Suppressor macrophage treated with lipopolysaccharide for 4 hours (primary cell): ENCODE measurements around the gene ECM2.
A peak's percentile ranks its signal among the peaks of the same experiment; 100 is the strongest.

ENCODE experiments used
- DNase-seq: peaks from one replicate; pipeline ENCODE4 v3.0.0-alpha.2; 2020

ECM2 gene

DNA sequence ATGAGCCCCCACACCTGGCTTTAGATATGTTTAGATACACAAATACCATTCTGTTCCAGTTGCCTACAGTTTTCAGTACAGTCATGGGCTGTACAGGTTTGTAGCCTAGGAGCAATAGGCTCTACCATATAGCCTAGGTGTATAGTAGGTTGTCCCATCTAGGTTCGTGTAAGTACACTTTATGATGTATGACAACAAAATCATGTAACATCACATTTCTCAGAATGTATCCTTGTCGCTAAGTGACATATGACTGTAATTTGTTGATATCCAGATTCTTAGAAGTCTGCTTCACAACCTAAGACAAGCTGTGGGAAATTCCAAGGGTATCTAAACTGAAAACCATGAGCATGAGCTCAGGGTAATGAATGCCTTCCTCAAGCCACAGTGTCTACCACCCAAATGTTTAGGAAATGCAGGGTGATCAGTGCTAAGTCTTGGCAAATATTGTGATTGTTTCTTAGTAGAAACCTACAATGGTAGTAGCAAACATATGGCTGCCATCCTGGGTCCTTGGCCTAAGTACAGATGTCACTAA lies 8.4 kb downstream of the ECM2 start:
- DNase-seq, result no peak

DNA sequence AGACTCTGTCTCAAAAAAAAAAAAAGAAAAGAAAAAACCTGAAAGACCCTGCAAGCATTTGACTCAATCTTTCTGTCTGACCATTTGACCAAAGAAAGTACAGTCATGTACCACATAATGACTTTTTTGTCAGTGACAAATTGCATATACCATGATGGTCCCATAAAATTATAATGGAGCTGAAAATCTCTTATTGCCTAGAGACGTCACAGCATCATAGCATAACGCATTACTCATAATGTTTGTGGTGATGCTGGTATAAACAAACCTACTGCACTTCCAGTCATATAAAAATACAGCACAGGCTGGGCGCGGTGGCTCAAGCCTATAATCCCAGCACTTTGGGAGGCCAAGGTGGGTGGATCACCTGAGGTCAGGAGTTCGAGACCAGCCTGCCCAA lies 10.5 kb downstream of the ECM2 start:
- no peak for DNase-seq

DNA sequence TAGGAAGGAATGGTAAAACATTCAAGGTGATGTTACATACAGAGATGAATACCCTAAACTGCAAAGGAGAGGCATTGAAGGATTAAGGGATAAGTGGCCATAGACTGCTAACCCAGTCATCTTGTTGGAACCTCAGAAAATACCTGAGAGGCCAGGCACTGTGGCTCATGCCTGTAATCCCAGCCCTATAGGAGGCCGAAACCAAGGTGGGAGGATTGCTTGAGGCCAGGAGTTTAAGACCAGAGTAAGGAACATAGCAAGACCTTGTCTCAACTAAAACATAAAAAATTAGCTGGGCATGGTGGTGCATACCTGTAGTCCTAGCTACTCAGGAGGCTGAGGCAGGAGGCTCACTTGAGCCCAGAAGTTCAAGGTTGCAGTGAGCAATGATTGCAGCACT lies 10.9 kb downstream of the ECM2 start:
- DNase-seq, result no peak

DNA sequence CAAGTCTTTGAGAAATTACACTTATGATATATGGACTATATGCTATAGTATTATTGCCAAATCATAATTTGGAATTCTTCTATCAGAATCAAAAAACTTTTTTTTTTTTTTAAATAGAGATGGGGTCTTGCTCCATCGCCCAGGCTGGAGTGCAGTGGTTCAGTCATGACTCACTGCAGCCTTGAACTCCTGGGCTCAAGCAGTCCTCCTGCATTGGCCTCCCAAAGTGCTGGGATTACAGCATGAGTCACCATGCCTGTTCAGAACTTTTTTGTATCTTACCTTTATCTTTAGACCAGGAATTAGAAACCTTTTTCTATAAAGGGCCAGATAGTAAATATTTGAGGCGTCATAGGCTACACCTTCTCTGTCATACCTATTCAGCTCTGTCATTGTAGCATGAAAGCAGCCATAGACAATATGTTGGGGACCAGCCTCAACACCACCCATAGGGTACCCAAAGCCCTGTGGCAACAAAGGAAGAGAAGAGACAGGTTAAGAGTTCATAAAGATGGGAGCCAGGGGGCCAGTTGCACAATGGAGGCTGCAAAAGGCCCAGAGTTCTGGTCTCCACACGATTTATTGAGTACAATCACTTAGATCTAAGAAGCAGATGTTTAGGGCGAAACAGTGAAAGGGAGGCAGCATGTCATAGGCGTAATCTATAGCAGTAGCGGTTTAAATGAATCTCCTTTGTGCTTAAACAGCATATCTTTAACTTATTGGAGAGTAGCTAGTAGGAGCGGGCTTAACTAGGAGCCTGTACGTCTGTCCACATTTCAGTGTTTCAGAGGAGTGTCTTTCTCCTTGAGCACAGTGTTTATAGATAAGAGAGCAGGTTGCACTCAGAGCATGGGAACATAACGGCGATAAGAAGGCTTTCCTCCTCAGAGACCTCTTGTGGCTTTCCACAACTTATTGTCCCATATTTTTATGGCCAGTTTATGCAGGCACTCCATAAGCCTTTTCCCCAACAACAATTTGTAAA lies 12.5 kb downstream of the ECM2 start:
- no peak for DNase-seq

DNA sequence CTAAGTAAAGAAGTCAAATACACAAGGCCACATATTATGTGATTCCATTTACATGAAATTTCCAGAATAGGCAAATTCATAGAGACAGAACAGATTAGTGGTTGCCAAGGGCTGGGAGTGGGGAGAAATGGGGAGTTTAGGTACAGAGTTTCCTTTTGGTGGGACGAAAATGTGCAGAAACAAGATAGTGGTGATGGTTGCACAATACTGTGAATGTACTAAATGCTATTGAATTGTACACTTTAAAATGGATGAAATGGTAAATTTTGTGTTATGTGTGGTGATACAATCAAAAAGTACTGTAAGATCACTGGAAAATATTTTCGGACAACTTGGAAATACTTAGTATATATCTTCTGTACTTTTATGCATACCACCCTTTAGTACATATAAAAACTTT lies 15.0 kb downstream of the ECM2 start:
- DNase-seq, result no peak

DNA sequence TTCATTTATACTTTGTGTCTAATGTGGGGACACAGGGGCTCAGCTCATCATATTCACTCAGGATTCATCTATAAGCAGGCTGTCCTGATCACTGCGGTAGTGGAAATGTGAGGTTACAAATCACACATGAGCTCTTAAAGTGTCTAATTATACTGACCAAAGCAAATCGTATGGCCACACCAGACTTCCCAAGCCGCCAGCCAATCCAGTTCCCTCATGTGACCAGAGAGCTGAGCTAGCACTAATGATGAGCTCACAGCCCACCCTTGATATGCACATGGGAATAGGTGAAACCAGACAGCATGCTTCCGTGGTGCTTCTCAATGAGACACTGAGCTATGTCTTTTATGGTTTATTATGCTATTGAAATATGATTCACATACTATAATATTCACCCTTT lies 17.6 kb downstream of the ECM2 start:
- DNase-seq, result no peak

DNA sequence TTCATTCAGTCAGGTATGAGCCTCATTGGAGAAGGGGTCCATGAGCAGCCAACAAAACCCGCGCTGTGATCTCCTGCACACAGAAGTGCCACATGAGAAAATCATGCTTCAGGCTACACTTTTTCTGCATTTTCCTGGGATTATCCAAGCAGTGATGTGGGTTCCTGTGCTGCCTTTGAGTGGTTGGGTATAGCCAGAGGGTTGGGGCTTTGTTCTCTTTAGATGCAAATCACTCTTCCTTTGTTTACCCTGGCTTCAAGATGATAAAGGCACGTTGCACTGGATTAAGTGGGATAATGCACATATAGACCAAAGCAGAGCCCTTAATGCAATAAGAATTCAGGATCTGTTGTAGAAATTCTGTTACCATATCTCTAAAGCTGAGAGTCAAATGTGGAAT lies 18.7 kb downstream of the ECM2 start:
- DNase-seq, result no peak

DNA sequence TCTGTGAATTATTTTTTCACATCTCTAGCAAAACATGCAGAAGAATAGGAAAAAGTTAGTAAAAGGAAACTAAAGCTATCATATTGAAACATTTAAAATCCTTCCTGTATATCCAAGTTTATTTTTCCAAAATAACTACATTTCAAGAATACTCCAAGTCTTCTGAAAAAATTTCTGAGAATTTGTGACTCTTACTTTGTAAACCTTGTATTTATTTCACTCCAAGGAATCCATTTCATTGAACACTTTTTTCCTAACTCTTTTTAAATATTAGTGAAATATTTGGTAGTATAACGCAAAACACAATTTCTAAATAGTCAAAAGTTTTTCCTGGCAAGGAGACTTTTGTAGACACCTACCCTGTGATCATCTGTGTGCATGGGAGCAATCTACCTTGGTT lies 19.3 kb downstream of the ECM2 start:
- no peak for DNase-seq

DNA sequence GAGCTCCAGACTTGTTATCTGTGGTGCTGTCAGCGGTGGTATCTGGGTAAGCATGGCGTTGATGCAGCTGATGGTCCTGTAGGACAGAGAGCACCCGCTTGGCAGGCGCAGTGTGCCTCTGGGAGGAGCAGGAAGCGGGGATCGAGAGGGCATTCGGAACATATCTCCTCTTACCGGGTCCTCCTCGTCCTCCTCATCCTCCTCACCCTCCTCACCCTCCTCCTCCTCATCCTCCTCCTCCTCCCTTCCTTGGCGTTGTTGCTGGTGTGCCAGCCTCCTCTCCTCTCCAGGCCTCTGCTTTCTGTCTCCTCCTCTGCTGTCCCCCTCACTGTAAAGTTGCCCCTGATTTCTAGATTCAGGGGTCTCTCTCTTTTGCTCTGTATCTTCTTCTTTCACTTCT lies 21.2 kb downstream of the ECM2 start:
- DNase-seq, result no peak

DNA sequence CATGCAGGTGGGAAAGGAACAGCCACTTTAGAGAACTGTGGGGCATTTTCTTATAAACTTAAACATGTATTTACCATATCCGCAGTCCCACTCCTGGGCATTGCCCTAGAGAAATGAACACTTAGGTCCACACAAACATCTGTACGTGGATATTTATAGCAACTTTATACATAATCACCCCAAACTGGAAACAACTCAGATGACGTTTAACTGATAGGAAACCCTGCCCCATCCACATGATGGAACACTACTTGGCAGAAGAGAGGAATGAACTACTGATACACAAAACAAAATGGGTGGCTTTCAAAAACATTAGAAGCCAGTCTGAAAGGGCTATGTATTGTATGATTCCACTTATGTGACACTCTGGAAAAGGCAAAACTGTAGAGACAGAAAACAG lies 22.4 kb downstream of the ECM2 start:
- DNase-seq, result no peak

DNA sequence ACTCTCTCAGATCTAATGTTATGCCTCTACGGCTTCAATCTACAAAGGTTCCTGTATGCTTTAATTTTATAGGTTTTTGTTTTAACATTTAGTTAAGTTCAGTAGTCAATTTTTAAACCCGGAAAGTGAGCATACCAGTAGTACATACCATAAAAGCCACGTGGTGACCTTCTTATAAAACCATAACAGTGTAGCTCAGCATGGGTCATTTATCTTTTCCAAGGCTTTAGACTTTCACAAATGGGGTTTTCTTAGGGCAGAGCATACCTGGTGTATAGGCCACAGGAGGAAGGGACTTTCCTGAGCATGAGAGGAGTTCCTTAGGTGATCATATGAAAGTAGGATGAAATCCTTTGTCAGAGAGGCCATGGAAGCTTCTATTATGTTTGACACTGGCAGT lies 23.2 kb downstream of the ECM2 start:
- DNase-seq, result no peak

DNA sequence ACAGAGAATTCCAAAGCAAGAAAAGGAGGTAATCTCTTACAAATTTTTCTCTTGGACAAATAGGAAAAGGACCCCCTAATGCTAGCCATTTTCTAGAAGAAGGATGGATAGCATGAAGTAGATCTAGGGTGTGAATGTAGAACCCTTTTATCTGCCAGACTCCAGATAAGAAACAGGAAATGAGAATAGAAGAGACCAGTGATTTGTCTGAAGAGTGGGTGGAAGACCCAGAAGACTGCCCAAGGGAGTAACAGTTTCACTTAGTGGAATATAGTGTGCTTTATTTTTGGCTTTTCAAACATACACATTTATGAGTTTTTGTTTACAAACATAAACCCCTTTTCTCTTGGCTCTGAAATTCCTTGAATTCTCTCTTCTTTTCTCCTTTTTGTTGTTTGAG lies 25.0 kb downstream of the ECM2 start:
- DNase-seq, result peak; percentile 18

DNA sequence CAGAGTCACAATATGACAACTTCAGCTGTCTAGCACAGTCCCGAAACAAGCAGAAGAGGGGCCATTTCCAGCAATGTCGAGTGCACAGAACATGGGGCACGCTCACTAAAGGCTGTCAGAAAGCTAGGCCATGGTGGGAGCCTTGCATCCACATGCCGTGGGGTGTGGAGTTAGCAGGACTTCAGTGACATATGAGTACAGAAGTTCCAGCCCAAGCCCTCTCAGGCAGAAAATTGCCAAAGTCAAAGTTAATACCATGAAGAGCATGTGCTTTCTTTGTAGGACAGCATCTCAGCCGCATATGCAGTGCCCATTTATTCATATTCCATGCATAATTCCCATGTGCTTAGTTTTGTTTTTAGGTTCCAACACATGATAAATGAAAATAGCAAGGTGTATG lies 26.7 kb downstream of the ECM2 start:
- no peak for DNase-seq

DNA sequence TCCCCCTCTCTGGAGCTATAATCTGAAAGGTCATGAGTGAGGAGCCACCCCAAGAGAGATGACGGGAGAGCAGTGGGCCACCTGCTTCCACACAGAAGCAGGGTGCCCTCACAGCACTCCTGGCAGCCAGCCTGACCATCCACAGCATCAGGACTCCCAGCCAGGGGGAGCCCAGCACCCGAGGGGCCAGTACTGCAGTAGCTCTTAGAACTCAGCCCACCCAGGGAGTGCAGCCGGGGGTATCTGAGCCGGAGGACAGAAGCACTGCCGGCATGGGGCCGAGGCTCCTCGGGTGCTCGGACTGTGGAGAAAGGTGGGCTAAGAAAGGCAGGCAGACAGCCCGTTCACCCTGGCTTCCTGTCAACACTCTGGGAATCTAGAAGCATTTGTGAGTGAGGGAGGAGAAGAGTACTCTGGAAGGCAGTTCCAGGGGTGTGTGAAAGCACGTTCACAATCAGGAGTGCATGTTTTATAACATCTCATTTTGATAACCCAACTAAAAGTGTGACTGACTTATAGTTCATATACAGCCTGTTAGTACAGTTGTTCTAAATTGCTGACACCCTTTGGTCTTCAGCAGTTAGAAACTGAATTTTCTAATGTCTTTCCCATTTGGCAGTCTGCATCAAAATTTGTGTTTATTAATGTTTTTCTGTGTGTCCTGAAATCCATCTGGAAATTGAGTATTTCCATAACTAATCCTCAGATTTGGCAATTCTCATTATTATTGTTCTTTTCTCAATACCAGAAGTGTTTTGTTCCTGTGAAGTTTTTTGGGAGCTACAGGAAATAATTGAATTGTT lies 27.6 kb downstream of the ECM2 start:
- no peak for DNase-seq

DNA sequence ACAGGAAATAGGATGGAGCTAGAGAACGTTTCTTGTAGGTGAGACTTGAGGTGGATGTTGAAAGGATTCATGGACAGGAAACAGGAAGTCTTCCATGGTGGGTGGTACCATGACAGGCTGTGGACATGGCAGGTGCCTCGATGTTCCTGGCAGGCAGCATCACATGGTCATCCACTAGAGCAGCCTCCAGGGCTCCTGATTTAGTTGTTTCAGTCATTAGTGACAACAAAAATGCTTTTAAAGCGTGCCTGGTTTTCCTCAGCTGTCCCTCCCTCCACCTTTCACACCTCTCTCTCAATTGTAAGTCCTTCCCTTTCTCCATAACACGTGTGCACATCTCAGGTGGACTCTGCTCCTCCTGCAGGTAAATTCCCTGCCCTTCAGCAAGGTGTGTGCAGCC lies 28.3 kb downstream of the ECM2 start:
- no peak for DNase-seq

DNA sequence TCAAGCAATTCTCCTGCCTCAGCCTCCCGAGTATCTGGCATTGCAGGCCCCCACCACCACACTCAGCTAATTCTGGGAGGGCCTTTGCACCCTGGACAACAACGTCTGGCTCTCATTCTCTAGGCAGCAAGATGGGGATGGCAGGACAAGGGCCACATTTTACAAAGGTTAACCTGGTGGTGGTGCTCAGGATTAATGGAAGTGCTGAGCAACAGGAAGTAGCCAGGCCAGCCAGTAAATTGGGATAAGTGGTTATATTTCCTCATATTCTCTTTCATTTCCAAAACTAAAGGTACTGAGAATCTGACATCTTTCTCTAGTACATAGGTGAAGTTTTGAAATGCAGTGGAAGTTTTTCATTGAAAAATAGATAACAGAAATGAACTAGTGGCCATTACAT lies 28.8 kb downstream of the ECM2 start:
- DNase-seq, result no peak

DNA sequence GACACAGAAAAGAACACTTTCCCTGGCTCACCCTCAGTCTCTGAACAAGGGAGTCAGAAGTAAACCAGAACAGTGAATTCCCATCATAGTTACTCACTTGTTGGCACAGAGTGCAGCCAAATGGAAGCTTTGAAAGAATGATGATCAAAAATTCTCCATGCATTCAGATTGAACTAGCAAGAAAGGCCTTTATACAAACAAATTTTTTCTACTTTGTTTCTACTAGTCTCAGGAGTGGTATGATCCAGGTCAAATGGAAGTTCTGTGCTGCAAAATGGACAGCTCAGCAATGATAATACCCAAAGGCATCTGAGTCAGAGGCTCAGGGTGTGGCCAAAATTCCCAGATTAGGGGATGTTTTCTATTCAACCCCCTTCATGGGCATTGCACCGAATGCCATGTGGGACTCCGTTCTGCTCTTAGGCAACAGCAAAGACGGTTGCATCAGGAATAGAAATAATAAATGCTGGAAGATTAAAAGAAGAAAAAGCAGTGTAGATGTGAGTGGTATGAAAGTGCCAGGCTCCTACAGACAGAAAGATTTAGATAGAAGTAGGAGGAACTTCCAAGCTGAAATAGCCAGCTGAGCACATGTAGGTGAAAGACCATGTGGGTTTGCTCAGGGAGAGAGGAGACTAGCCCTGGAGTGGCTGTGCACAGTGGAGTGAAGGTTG lies 29.5 kb downstream of the ECM2 start:
- peak; percentile 29 for DNase-seq

DNA sequence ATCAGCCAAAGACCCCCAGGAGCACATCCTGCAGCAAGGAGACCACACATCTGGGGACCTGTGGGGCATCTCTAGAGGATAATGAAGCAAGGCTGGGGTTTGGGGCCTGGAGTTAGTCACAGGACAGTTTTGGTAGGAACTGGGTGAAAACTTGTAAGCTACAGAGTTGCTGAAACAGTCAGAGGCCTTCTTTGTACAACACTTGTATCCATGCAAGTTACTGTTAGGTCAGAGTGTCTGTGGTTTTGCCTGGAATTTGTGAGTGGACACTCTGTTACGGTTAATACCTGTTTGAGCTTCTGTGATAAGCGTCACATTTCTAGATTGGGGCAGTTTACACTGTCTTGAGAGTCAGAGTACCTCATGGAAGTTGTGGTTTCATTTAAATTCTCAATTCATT lies 30.9 kb downstream of the ECM2 start:
- no peak for DNase-seq

DNA sequence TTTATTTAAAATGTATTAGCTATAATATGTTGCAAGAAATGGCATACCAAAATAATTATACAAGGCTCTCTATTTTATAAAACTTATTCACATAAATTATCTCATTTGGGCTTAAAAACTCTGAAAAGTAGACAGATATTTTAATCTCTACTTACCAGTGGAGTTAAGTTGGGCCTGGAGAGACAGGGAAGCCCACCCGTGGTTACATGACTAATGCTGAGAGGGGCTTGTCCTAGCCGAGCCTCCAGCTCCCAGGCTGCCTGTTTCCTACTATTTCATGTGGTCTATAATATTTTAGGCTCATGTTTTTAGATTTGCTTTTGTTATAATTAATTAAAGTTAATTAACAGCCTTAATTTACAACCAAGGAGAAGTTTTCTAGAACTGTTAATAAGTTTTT lies 32.6 kb downstream of the ECM2 start:
- DNase-seq, result no peak

DNA sequence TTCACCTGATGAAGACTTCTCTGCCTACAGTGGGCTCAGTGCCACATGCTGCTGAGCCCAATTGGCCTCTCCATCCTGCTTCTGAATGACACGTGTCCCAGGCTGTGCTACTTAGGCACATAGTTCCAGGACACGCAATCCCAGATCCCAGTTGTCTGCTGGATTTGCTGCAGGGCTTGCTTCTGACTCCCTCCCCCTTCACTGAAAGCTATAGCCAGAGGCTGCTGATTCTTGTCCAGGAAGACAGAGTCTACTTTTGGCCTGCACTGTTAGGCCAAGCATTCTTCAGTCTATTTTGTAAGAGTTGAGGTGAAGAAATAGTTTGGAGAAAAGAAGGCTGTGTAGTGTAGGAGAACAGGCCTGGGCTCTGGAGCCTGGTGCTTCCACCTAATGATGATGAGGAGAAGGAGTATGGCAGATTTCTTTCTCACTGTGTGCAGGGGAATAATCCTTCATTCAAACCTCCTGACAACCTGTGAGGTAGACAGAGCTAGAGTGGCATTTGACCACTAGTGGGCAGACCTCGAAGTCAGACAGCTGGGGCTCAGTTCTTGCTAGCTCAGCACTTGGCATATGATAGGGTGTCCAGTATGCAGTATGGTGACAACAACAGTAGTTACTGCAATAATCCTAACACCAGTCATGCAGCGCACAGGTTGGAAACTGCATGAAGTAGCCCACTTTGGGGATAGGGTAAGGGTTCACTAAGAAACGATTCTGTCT lies 34.0 kb downstream of the ECM2 start:
- peak; percentile 50 for DNase-seq

DNA sequence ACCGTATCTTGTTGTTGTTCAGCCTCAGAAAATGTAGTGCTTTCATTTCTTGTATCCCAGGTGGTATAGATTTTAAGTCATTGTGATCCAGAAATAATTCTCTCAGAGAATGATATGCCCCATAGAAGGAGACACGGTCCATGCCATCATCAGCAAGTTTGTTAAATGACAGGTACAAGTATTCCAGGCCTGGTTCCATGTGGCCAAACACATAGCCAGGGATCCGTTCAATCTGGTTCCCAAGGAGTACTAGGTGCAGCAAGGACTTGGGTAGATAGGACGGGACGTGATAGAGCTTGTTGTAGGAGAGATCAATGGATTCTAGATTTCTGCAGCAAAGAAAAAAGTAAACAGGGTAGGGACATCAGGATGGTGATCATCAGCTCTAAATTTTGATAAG lies 35.1 kb downstream of the ECM2 start:
- DNase-seq, result no peak

DNA sequence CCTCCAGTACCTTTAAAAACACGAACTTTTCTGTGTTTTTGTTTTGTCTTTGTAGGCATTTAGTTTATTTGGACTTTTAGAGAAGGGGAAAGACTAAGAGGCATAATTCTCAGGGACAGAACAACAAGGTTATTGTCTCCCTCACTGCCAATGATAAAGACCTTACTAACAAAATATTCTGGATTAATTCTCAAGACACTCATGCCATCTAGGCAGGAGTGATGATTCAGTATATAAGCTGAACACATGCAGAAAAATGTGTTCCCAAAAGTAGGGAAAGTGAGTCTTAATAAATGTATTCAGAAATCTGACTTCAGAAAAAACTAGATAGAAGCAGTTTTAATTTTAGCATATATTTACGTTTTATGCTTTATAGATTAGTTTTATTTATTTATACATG lies 36.1 kb downstream of the ECM2 start:
- DNase-seq, result no peak
